CD4-positive, alpha-beta T cell (primary cell): Measurements from ENCODE around the gene AOC2. TPM values are rescaled to one million over a fixed set of nuclear protein-coding genes. Genes with fewer than 3 reads are reported as not detected.

Source experiments
- ATAC-seq: fragments of 200-7000 bp; cut with Tn5 transposase; one replicate; pipeline ENCODE4 v1.10.0; 2022; ENCODE audit warnings: mild to moderate bottlenecking; ENCODE audit not compliant: poor library complexity
- CTCF ChIA-PET: fragments of 350-600 bp; sonication (Branson Sonifier 250); formaldehyde crosslinking; loops from one replicate; lab custom pipeline; 2021; ENCODE audit warnings: antibody characterized with exemption, inconsistent platforms; lab: Charles Lee
- POLR2A ChIA-PET: fragments of 350-600 bp; sonication (Branson Sonifier 250); formaldehyde crosslinking; loops from one replicate; lab custom pipeline; 2021; ENCODE audit warnings: antibody characterized with exemption, inconsistent platforms; lab: Charles Lee
- DNase-seq, 14 experiments: peaks; one replicate each; pipeline ENCODE4 v3.0.0-alpha.2; 2013 to 2020; ENCODE audit warnings: mixed read lengths in 2 of 14
- H3K27ac ChIP-seq, 2 donors: one replicate each; pipeline versions ENCODE4 v1.5.1 to v1.7.0; 2013; ENCODE audit warnings: low read length in 2 of 2, low read depth in 1 of 2, mild to moderate bottlenecking in 1 of 2
- H3K27me3 ChIP-seq, 2 experiments: 1 replicate in 1 of 2; 2 replicates in 1 of 2; pipeline versions ENCODE4 v1.6.1 to v1.7.0; 2013; ENCODE audit warnings: low read length in 2 of 2, control low read depth in 1 of 2, mild to moderate bottlenecking in 1 of 2, moderate library complexity in 1 of 2; ENCODE audit not compliant: insufficient read depth in 2 of 2, control insufficient read depth in 1 of 2
- H3K36me3 ChIP-seq: one replicate; pipeline ENCODE4 v1.6.1; 2013; ENCODE audit warnings: low read length, control low read depth; ENCODE audit not compliant: insufficient read depth
- H3K4me1 ChIP-seq: one replicate; pipeline ENCODE4 v1.6.1; 2013; ENCODE audit warnings: low read length, control low read depth; ENCODE audit not compliant: insufficient read depth
- H3K4me3 ChIP-seq: one replicate; pipeline ENCODE4 v1.5.1; 2013; ENCODE audit warnings: mild to moderate bottlenecking, low read length, moderate library complexity
- H3K9me3 ChIP-seq, 2 experiments: 1 replicate in 1 of 2; 2 replicates in 1 of 2; pipeline versions ENCODE4 v1.6.1 to v1.7.0; 2013; ENCODE audit warnings: low read length in 2 of 2, mild to moderate bottlenecking in 2 of 2, control low read depth in 1 of 2, moderate library complexity in 1 of 2; ENCODE audit not compliant: control insufficient read depth in 1 of 2, insufficient read depth in 1 of 2
- H3K27ac Mint-ChIP-seq: one replicate; pipeline ENCODE4 v1.8.0; 2020; ENCODE audit warnings: mixed read lengths
- H3K27me3 Mint-ChIP-seq: one replicate; pipeline ENCODE4 v1.8.0; 2021; ENCODE audit warnings: mixed read lengths
- H3K36me3 Mint-ChIP-seq: one replicate; pipeline ENCODE4 v1.8.0; 2021; ENCODE audit warnings: low read depth, mixed read lengths
- H3K4me1 Mint-ChIP-seq: one replicate; pipeline ENCODE4 v1.8.0; 2021; ENCODE audit warnings: low read depth, mixed read lengths
- H3K4me3 Mint-ChIP-seq: one replicate; pipeline ENCODE4 v1.8.0; 2020; ENCODE audit warnings: mild to moderate bottlenecking, mixed read lengths
- H3K9me3 Mint-ChIP-seq: one replicate; pipeline ENCODE4 v1.8.0; 2020; ENCODE audit warnings: mixed read lengths
- CTCF ChIP-seq: fragments of 200-600 bp; IDR thresholded peaks from one replicate; pipeline ENCODE4 v1.8.0; 2022; ENCODE audit warnings: antibody characterized with exemption, mild to moderate bottlenecking
- intact Hi-C, 2 experiments: fragments of 100-400 bp; cut with DNase I in 1 of 2; cut with micrococcal nuclease in 1 of 2; formaldehyde crosslinking; loops; one replicate each; pipeline versions ENCODE4 v1.15.1 to v1.9.0; 2023 to 2025; cut with DNase I, micrococcal nuclease
- total RNA-seq, 174 experiments: library from RNA in 2 of 174; stranded (reverse) in 2 of 174; gene quantifications; one replicate each; pipeline ENCODE4 v1.2.3 and lab custom pipeline; 2021 to 2026

Gene AOC2
- total RNA-seq, 2 experiments from 2014 or later = 2.5 to 2.9 TPM

GRCh38 chr17:42852351-42852750, 8.0 kb downstream of the AOC2 start:
- H3K27ac Mint-ChIP-seq = no peak overlapping the region
- DNase-seq = no peak
- TF ChIP-seq CTCF = no peak
- no peak for ATAC-seq
- H3K27me3 Mint-ChIP-seq = no peaks in the 10 kb centered on the region
- POLR2A ChIA-PET = no interaction called here
- H3K4me1 Mint-ChIP-seq = no peaks in the 10 kb centered on the region
- CTCF ChIA-PET = no interaction called here
- H3K4me3 ChIP-seq = no peak overlapping the region
- no peaks in the 10 kb centered on the region for H3K4me1 ChIP-seq
- H3K27ac ChIP-seq = no peak overlapping the region
- no peaks in the 10 kb centered on the region for H3K36me3 Mint-ChIP-seq
- H3K36me3 ChIP-seq = no peaks in the 10 kb centered on the region
- H3K27me3 ChIP-seq = peaks cover 0 to 2% of the 10 kb centered on the region in 2 experiments
- no peak overlapping the region for H3K4me3 Mint-ChIP-seq
- no peaks in the 10 kb centered on the region for H3K9me3 Mint-ChIP-seq
- intact Hi-C loops = no loop called here
- no peaks in the 10 kb centered on the region for H3K9me3 ChIP-seq

GRCh38 chr17:42853004-42853403, 8.6 kb downstream of the AOC2 start:
- intact Hi-C loops = no loop called here
- ChIA-PET POLR2A (no interaction called here), CTCF (no interaction called here)
- H3K27ac ChIP-seq = no peak overlapping the region
- DNase-seq (no peak), ATAC-seq (no peak)
- H3K9me3 ChIP-seq = no peaks in the 10 kb centered on the region
- peaks cover 0 to 2% of the 10 kb centered on the region in 2 experiments for H3K27me3 ChIP-seq
- TF ChIP-seq CTCF = no peak
- Mint-ChIP-seq H3K4me1 (no peaks in the 10 kb centered on the region), H3K27ac (no peak overlapping the region), H3K27me3 (no peaks in the 10 kb centered on the region), H3K36me3 (no peaks in the 10 kb centered on the region), H3K4me3 (no peak overlapping the region), H3K9me3 (no peaks in the 10 kb centered on the region)
- H3K4me1 ChIP-seq = no peaks in the 10 kb centered on the region
- no peak overlapping the region for H3K4me3 ChIP-seq
- no peaks in the 10 kb centered on the region for H3K36me3 ChIP-seq

GRCh38 chr17:42853597-42853967, 9.2 kb downstream of the AOC2 start:
- H3K27ac ChIP-seq = no peak overlapping the region
- no peak overlapping the region for H3K4me3 ChIP-seq
- H3K4me1 ChIP-seq = no peaks in the 10 kb centered on the region
- no peak for DNase-seq
- no peak for TF ChIP-seq CTCF
- intact Hi-C loops = no loop called here
- H3K27ac Mint-ChIP-seq = no peak overlapping the region
- no peaks in the 10 kb centered on the region for H3K36me3 ChIP-seq
- no peaks in the 10 kb centered on the region for H3K4me1 Mint-ChIP-seq
- H3K27me3 ChIP-seq = peaks cover 0 to 2% of the 10 kb centered on the region in 2 experiments
- no peaks in the 10 kb centered on the region for H3K9me3 ChIP-seq
- no peak for ATAC-seq
- no peak overlapping the region for H3K4me3 Mint-ChIP-seq
- H3K9me3 Mint-ChIP-seq = no peaks in the 10 kb centered on the region
- no peaks in the 10 kb centered on the region for H3K36me3 Mint-ChIP-seq
- no peaks in the 10 kb centered on the region for H3K27me3 Mint-ChIP-seq
- ChIA-PET CTCF (no interaction called here), POLR2A (no interaction called here)
